Loucy (cell line): ENCODE results near the gene CDK4.

Experiments
- CTCF ChIP-seq: fragments of 200-600 bp; sonication (generic); conservative IDR thresholded peaks from 2 replicates; pipeline ENCODE4 v1.5.1; 2014; ENCODE audit warnings: mild to moderate bottlenecking, antibody characterized with exemption, low read length
- EZH2phosphoT487 ChIP-seq: fragments of 200-600 bp; IDR thresholded peaks from 2 replicates; pipeline ENCODE4 v1.6.1; 2018; ENCODE audit warnings: antibody characterized with exemption, mild to moderate bottlenecking, moderate library complexity, borderline replicate concordance

GRCh38 chr12:57777367-57777766, 25.3 kb upstream of the CDK4 start:
- TF ChIP-seq CTCF: no peak
- TF ChIP-seq EZH2phosphoT487: no peak
